ENCODE data around the gene ROPN1L.

GRCh38 chr5:10474521-10475075, 32.9 kb downstream of the ROPN1L start:
- TF ChIP-seq CTCF (IDR thresholded peaks at IDR 0.05) (no peak), POLR2A (IDR thresholded peaks at IDR 0.05) (no peak)

All from body of pancreas (tissue), 4 donors.